GM19351 (cell line): Measurements from ENCODE around the gene CRIP1.

Experiments used
- ATAC-seq: cut with Tn5 transposase; IDR thresholded peaks from one replicate; pipeline ENCODE4 v1.9.1; 2021; ENCODE audit warnings: mild to moderate bottlenecking, moderate library complexity; ENCODE audit not compliant: unreplicated experiment

CRIP1 gene

DNA sequence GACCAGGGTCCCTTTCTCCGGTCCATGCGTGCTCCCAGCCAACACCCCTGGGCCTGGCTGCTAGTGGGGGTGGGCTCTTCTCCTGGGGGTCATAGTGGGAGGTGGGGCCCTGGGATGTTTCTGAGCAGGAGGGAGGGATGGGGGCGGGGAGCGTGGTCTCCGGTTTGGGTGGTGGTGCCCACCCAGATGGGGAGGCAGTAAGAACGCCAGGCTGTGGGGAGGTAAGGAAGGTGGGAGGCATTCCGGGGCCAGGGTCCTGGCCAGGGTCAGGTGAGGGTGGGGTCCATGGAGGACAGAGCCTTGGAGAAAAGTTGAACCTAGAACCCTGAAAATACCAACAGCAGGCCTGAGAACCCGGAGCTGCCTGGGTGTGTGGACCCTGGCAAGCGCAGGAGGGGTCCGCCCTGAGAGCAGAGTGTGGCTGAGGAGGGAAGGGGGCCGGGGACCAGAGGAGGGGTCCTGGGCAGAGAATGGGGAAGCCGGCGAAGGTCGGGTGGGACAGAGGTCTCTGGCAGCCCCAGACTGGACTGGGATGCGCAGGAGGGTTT lies 6.4 kb upstream of the CRIP1 start:
- ATAC-seq = no peak

DNA sequence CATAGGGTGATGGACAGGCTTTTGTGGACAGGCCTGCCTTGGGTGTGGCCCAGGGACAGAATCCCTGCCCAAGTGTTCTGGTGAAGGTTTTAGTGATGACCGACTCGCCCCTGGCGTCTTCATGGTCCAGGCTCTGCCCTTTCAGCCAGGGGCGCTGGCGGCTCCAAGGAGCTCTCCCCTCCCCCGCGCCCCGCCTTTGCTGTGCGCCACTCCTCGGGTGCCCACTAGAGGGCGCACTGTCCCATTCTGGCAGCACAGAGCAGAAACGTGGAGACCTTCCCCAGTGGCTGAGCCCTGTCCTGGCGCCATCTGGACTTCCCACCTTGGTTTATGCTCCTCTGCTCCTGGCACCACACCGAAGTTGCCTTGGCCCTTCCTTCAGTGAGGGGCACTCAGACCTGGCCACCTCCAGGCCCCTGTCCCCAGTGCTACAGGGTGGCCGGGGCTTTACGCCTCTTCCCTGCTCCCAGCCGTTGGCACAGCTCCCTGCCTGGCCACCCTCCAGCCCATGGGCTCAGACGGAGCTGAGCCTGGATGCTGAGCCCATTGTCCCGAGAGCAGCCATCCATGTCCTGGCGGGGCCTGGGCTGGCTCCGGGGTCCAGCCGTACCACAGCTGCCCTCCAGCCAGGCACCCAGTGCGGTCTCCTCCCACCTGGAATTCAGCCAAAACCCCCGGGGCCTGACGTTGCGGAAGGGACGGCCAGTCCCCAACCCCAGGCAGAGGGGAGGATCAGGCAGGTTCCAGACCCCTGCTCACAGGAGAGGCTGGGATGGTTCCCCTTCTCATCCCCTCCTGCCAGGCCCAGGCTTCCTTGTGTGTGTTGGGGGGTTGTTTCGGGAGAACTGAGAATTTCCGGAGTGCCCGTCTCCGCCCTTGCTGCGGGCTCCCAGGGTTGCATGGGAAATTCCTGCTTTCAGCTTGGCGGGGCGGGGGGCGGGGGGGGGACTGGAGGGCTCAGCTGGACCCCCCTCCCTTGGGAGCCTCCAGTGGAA lies 5.6 kb upstream of the CRIP1 start:
- peak; percentile 55 for ATAC-seq

DNA sequence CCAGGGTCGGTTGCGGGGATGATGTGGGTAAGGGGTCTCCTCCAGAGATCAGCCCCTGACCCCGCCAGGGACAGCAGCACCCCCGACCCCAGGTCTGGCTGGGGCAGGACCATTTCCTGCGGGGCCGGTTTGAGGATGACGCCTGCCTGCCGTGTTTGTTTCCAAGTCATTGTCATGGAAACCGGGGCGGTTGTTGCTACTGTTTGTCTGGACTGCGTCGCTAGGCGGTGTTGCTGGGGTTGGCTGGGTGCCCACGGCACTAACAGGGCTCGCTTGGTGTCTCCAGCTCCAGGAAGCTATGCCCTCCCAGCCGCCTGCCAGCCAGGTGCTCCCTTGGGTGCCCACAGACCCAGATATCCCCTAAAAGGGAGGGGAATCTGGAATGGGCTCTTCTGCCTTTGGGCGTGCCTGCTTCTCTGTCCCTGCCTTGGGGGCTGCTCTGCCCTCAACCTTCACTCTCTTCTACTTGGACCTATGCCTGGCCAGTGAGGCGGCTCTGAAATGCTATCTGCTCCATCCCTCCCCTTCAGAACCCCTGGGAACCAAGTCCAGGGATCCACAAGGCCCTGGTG lies 4.7 kb upstream of the CRIP1 start:
- peak; percentile 62 for ATAC-seq

DNA sequence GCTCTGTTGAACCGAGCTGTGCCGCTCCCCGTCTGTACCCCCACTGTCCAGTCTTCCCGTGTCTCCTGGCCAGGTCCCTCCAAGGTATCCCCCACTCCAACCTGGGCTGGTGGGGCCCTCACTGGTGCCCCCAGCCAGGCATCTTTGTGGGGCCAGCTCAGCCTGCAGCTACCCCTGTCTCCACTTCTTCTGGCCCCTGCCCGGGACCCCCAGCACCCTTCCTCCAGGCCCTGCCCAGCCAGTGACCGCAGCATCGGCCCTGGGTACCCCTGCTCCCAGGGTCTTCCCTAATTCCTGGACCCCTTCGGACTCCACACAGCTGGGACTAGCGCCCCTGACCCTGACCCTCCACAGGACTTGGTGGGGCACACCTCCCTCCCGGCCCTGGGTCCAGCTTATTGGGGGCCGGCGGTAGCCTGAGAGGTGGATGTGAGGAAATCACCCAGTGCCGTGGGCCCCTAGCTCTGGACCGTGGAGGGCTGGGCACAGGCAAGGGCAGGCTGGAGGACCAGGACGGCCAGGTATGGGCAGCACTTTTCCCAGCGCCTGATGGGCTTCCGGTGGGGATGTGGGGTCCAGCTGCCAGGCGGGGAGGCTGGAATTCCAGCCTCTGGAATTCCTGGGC lies 4.1 kb upstream of the CRIP1 start:
- ATAC-seq = no peak

DNA sequence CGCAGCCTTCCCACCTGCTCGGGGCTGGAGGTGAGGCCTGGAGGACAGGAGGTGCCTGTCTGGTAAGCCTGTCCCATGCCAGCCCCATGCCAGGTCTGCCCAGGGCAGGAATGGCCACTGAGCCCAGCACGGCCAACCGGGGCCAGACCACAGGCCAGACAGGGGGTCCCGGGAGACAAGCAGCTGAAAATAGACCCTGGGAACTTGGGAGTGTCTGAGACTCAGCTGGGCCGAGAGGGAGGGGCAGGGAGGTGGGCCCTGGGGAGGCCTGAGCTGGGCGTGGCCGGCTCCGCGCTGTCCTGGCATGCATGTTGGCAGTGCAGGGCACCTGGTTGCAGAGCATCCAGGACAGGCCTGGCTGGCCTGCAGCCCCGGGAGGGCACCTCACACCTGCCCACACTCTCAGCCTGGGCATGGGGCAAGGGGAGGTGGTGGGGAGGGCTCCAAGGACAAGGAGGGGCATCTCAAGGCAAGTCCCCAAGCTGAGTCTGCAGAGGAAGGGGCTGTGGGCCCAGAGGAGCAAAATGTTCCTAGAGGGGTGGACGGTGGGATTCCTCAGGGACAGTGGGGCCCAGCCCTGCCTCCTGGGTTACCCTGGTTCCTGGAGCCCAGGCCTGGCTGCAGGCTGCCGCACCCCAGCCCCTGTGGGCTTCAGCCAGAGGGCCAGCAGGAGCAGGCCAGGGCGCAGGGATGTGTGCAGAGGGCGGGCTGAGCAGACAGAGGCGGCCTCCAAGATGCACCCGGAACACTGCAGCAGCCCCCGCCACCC lies 3.2 kb upstream of the CRIP1 start:
- ATAC-seq = no peak

DNA sequence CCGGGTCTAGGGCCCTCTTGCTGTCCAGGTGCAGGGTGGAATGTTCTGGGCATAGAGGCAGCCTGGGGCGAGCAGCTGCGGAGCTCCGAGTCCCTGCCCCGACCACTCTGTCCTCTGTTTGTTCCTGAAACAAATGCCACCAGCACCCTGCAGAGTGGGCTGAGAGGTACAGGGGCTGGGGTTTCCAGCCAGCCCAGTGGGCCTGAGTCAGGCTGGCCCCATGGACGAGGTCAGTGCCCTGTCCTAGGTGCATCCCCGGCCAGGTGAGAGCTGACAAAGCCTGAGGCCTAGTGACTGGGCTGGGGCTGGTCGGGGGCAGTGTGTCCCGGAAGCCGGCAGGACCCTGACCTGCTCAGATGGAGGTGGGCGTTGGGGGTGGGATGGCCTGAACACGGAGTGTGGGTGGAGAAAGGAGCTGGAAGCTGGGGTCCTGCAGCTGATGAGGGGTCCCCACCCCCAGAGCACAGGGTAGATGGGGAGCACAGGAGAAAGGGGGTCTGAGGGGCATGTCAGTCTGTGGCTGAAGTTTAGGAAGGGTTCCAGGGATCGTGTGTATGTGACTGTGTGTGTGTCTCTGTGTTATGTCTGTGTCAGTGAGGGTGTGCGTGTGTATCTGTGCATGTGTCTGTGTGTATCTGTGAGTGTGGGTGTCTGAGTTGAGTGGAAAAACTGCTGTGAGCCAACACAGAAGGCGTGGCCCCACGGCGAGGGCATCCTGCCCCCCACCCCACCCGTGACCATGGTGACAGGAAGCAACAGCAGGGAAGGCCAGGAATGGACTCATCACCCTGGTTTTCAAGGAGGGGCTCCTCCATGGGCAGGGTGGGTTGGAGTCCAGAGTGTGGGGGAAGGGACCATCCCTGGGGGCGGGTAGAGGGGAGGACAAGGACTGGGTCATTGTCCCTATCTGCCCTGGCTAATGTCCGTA lies 2.4 kb upstream of the CRIP1 start:
- no peak for ATAC-seq

DNA sequence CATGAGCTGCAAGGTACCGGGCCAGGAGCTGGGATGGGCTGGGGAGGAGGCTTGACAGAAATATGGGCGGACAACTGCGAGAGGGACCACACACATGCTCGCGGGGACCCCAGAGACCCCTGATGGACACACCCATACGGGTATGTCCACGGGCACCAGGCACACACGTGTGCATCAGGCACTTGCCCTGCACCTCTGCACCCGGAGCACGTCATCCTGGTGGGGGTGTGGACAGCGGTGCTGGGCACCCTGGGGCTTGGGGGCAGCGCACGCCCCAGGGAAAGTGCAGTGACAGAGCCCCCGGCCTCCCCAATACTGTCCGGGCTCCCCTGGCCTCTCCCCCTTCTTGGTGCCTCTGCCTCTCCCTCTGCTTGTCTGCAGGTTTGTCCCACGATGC lies 1.7 kb upstream of the CRIP1 start:
- no peak for ATAC-seq

DNA sequence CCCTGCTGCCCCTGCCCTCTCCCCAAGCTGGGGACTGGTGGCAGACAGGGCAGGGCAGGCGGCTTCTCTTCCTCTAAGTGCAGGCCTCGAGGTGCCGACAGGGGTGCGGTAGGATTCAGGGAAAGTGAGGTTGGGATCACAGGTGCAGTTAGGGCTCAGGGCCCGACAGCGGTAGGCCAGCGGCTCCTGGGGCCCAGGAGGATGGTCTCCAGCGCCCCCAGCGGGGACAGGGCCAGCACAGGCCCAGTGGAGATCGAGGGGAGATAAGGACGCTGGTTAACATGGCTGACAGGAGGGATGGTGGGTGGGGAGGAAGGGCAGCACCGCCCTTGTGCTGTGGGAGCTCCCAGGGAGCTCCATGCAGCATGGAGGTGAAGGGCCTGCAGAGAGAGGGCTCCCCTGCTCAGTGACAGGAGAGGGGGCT lies 935 bp upstream of the CRIP1 start:
- ATAC-seq = no peak

DNA sequence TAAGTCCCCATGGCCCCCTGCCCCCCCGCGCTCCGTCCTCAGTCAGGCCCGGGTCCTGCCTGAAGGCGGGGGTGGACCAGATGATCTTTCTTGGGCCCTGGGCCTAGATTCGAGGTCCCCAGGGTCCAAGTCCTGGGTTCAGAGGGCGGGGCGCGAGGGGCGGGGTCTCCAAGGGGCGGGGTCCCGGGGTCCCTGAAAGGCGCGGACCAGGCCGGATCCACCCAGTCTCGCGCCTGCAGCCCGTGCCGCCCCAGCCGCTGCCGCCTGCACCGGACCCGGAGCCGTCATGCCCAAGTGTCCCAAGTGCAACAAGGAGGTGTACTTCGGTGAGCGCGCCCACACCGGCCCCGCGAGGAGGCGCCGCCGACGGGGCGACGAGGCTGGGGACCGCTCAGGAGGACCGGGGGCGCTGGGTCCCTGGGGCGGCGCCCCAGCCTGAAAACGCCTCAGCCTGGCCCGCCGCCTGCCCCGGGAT lies 325 bp downstream of the CRIP1 start:
- ATAC-seq = no peak

DNA sequence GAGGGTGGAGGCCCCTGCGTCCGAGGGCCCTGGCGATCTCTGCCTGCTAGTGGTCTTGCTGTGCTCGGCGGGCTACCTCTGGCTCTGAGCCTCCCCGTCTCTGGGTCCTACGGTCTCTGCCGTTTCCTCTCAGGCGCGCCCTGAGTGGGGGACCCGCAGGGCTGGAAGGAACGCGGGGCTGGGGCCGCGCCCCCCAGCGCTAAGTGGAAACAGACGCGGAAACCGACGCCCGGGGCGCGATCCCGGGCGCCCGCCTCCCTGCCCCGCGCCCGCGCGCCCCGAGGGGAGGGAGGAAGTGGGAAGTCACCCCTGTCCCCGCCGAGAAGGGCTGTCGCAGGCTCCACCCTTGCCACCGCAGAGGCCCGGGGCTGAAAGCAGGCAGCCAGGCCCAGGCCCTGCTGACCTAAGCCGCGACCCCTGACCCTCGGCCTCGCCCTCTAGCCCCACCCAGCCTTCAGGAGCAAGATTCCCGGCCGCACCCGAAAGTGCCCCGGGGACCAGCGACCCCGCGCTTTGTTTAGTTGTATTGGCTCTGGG lies 831 bp downstream of the CRIP1 start:
- ATAC-seq = no peak

DNA sequence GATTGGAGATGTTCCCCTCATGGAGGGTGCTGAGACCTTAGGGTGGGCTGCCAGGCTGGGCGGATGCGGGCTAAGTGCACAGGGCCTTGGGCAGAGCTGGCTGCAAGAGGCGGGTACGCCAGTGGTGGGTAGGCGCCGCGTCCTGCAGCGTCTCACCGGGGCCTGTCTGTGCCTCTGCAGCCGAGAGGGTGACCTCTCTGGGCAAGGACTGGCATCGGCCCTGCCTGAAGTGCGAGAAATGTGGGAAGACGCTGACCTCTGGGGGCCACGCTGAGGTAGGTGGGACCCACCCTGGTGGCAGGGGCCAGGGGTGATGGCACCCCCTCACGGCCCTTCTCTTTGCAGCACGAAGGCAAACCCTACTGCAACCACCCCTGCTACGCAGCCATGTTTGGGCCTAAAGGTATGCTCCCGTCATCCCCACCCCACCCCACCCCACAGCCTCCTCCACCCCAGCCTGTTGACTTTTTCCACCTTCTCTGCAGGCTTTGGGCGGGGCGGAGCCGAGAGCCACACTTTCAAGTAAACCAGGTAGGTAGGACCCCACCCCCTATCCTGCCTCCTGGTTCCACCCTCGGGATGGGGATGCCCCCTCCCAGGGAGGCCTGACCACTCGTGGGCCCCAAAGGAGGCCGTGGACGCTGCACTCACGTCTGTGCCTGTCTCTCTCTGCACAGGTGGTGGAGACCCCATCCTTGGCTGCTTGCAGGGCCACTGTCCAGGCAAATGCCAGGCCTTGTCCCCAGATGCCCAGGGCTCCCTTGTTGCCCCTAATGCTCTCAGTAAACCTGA lies 1.5 kb downstream of the CRIP1 start:
- ATAC-seq = no peak

DNA sequence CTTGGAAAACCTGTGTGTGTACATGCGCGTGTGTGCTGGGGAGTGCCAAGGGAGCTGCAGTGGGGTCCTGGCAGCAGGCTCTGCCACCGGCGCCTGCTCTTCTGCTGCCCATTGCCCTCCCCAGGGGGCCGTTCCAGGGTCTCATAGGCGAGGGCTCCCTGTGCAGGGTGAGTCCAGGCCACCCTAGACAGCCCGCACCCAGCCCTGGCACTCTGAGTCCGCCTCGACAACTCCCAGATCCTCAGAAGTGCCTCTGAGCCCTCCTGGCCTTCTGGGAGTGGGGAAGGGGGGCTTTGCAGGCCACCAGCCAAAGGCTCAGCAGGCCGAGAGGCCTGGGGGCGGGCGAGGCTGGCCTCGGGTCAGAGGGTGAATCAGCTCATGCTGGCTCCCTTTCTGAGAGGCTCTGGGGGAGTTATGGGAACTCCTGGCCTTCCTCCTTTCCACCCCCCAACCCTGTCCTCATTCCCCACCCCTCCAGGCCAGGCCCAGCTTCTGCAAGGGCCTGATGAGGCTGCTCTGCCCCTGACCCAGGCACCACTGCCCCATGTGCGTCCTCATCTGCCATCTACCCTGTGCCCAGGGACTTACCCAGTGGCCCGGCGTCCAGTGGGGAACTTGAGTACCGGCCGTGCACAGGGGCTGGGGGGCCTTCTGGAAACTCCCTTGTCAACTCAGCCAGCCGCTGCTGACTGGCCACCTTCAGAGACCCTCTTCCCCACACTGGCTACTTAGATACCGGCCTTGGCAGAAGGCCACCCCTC lies 2.3 kb downstream of the CRIP1 start:
- no peak for ATAC-seq

DNA sequence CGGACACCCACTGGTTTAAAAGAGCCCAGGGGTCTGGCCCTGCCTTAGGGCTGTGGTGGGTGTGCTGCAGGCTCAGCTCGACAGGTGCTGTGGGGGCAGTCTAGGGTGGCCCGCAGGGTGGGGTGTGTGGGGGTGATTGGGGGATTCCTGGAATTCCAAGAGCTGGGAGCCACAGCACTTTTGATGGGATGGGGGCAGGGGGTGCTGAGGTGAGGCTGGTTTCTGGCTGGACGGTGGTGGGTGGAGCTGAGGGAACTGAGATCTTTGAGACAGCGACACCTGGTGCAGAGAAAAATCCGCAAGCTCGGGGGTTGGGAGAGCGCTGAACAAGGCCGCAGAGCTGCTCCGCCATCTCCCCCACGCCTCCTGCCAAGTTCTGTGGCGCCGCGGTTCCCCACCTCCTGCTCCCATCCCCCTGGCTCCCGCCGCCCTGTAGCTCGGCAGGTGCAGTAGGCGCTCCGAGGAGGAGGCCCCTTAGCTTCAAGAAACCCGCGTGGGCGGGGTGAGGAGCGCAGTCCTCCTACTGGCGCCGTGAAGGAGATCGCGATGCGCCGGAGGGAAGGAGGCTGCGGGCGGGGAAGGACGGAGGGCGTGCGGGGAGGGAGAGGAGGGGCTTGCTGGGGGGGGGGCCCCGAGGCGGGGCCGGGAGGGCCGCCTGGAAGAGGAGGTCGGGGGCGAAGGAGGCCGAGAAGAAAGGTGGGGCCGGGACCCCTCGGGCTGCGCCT lies 3.0 kb downstream of the CRIP1 start:
- ATAC-seq = peak; percentile 14

DNA sequence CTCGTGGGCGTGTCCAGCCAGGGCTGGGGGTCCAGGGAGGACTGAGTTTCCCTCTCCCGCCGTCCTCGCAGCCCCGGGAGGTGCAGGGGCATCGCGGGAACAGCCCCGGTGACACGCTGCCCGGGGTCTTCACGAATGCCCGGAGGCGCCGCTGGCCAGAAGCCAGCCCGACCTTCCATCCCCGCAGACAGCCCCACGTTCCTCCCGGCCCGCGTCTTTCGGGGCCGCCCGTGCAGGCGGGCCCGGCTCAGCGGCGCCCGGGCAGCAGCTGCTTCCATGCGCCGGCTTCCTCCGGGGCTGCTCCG lies 3.5 kb downstream of the CRIP1 start:
- ATAC-seq = peak; percentile 0

DNA sequence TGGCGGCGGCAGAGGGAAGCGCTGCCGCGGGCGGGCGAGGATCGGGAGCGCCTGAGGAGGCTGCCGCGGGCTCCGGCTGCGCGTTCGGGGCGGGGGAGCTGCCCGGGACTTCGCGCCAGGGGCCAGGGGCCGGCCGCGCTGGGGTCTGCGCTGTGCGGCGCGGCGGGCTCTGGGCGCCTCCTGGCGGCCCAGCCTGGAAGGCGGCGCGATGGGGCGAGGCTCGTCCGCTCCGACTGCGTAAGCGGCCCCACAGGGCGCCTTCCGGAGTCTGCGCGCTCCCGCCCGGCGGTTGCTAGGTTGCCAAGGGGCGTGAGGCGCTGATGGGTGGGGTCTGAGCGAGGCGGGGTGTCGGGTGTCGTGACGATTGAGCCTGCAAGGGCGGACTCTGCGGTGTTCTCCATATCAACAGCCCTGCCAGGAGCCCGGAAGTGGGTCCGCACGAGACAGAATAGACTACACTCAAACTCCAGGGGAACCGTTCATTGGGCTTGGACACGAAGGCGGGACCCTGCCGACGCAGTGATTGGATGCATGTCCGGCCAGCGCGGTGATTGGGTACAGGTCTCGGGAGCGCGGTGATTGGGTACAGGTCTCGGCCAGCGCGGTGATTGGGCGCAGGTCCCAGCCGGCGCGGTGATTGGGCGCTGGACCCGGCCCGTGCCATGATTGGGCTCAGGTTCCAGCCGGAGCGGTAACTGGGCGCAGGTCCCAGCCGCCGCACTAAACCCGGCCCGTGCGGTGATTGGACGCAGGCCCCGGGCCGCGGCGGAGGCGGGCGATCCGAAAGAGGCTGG lies 4.1 kb downstream of the CRIP1 start, which contains the start of gene TEDC1:
Gene TEDC1 (plus strand): TSS at position 675 of the 794 bp plus-strand sequence. CDS start 130 bp downstream, outside the sequence.
- peak; percentile 72 for ATAC-seq

DNA sequence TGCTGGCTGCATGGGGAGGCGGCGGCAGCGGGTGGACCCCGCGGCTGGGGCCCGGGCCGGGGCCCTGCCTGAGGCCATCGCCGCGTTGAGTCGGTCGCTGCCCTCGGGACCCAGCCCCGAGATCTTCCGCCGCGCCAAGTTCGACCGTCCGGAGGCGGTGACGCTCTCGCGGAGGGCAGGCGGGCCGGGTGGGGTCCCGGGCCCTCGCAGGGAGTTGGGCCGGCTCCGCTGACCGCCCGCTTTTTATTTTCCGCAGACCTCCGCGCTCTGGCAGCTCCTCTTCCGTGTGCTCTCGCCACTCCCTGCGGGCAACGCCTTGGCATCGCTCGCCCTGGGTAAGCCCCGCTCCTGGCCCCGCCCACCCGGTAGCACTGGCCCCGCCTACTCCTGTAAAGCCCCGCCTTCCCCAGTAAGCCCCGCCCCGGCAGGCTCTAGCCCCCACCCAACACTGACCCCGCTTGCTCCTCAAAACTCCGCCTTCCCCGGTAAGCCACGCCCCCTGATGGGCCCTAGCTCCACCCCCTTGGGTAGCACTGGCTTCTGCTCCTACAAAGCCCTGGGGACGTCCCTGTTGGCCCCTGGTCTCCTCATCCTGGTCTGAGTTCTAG lies 4.8 kb downstream of the CRIP1 start:
- ATAC-seq = no peak
